ENCODE measurements around the gene ENDOU. TPM values are rescaled to one million over a fixed set of nuclear protein-coding genes. Genes with fewer than 3 reads are reported as not detected.

Gene ENDOU
- total RNA-seq, 1 experiment from 2014 or later: not detected

GRCh38 chr12:47698055-47698454 is 27.2 kb downstream of the ENDOU start:
- H3K27me3 Mint-ChIP-seq (ENCODE audit: low read depth): no peaks in the 10 kb centered on the region
- H3K36me3 Mint-ChIP-seq: peaks cover 36% of the 10 kb centered on the region
- TF ChIP-seq ESRRA (CRISPR knock-in tag; IDR thresholded peaks at IDR 0.05; ENCODE audit: borderline replicate concordance) (no peak), EMX1 (CRISPR knock-in tag; IDR thresholded peaks at IDR 0.05) (no peak), CBFB (CRISPR knock-in tag; IDR thresholded peaks at IDR 0.05; ENCODE audit: low read depth) (no peak), ELF4 (CRISPR knock-in tag; IDR thresholded peaks at IDR 0.05; ENCODE audit: low read depth) (no peak)
- no peak for ATAC-seq
- no peak for DNase-seq (ENCODE audit: low spot score)
- no peaks in the 10 kb centered on the region for H3K4me1 Mint-ChIP-seq
- CTCF ChIA-PET: interaction anchor here (1.2 kb wide), 1 partner anchor 61 kb away, joined by 4 read pairs; no protein-coding TSS in a partner anchor
- no peaks in the 10 kb centered on the region for H3K9me3 Mint-ChIP-seq
- H3K27ac Mint-ChIP-seq: no peak overlapping the region
- H3K4me3 Mint-ChIP-seq: no peak overlapping the region
- POLR2A ChIA-PET: no interaction called here

DNA sequence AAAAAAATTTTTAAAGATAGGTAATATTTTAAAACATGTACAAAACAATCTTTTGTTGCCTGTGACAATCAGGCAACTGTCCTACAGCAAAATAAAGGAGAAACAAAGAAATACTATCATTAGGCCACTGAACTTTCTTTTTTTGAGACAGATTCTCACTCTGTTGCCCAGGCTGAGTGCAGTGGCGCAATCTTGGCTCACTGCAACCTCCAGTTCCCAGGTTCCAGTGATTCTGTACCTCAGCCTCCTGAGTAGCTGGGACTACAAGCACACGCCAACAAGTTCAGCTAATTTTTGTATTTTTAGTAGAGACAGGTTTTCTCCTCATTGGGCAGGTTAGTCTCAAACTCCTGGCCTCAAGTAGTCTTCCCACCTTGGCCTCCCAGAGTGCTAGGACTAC is 36.1 kb downstream of the ENDOU start:
- H3K27me3 Mint-ChIP-seq (ENCODE audit: low read depth): no peaks in the 10 kb centered on the region
- no peaks in the 10 kb centered on the region for H3K9me3 Mint-ChIP-seq
- POLR2A ChIA-PET: no interaction called here
- DNase-seq (ENCODE audit: low spot score): no peak
- H3K4me3 Mint-ChIP-seq: no peak overlapping the region
- TF ChIP-seq MXD4 (CRISPR knock-in tag; IDR thresholded peaks at IDR 0.05; ENCODE audit: borderline replicate concordance) (no peak), MLX (CRISPR knock-in tag; IDR thresholded peaks at IDR 0.05) (no peak), NFE2L1 (CRISPR knock-in tag; IDR thresholded peaks at IDR 0.05) (no peak), NFATC4 (CRISPR knock-in tag; IDR thresholded peaks at IDR 0.05) (no peak), ELF4 (CRISPR knock-in tag; IDR thresholded peaks at IDR 0.05; ENCODE audit: low read depth) (no peak), MAX (CRISPR knock-in tag; IDR thresholded peaks at IDR 0.05) (no peak), HMGA2 (CRISPR knock-in tag; IDR thresholded peaks at IDR 0.05) (no peak), ZNF121 (CRISPR knock-in tag; IDR thresholded peaks at IDR 0.05) (no peak), FOXK1 (CRISPR knock-in tag; IDR thresholded peaks at IDR 0.05) (no peak), CDX4 (CRISPR knock-in tag; IDR thresholded peaks at IDR 0.05; ENCODE audit: borderline replicate concordance) (no peak)
- TF ChIP-seq, protein P1, sequence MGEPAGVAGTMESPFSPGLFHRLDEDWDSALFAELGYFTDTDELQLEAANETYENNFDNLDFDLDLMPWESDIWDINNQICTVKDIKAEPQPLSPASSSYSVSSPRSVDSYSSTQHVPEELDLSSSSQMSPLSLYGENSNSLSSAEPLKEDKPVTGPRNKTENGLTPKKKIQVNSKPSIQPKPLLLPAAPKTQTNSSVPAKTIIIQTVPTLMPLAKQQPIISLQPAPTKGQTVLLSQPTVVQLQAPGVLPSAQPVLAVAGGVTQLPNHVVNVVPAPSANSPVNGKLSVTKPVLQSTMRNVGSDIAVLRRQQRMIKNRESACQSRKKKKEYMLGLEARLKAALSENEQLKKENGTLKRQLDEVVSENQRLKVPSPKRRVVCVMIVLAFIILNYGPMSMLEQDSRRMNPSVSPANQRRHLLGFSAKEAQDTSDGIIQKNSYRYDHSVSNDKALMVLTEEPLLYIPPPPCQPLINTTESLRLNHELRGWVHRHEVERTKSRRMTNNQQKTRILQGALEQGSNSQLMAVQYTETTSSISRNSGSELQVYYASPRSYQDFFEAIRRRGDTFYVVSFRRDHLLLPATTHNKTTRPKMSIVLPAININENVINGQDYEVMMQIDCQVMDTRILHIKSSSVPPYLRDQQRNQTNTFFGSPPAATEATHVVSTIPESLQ (CRISPR knock-in tag; IDR thresholded peaks at IDR 0.05): no peak
- H3K27ac Mint-ChIP-seq: no peak overlapping the region
- H3K4me1 Mint-ChIP-seq: 0 out of 2 replicates have a peak, but pooled peaks cover 4% of the 10 kb centered on the region
- no peak for ATAC-seq
- CTCF ChIA-PET: no interaction called here
- H3K36me3 Mint-ChIP-seq: peaks cover 32% of the 10 kb centered on the region

GRCh38 chr12:47687636-47688035 is 37.7 kb downstream of the ENDOU start:
- Mint-ChIP-seq H3K9me3 (no peaks in the 10 kb centered on the region), H3K27ac (no peak overlapping the region), H3K4me3 (no peak overlapping the region), H3K4me1 (0 out of 2 replicates have a peak, but pooled peaks cover 4% of the 10 kb centered on the region), H3K27me3 (ENCODE audit: low read depth) (no peaks in the 10 kb centered on the region), H3K36me3 (peaks cover 17% of the 10 kb centered on the region)
- TF ChIP-seq CREB1 (CRISPR knock-in tag; IDR thresholded peaks at IDR 0.05) (no peak), NR1H2 (CRISPR knock-in tag; IDR thresholded peaks at IDR 0.05) (no peak), FOXK1 (CRISPR knock-in tag; IDR thresholded peaks at IDR 0.05) (no peak), ZNF219 (CRISPR knock-in tag; IDR thresholded peaks at IDR 0.05; ENCODE audit: borderline replicate concordance) (no peak), SMAD3 (CRISPR knock-in tag; IDR thresholded peaks at IDR 0.05; ENCODE audit: borderline replicate concordance) (no peak), CDX4 (CRISPR knock-in tag; IDR thresholded peaks at IDR 0.05; ENCODE audit: borderline replicate concordance) (no peak), CTCF (IDR thresholded peaks at IDR 0.05) (no peak), NR3C1 (CRISPR knock-in tag; conservative IDR thresholded peaks at IDR 0.05; ENCODE audit: low read depth) (no peak)
- TF ChIP-seq, protein P1 (CRISPR knock-in tag; IDR thresholded peaks at IDR 0.05): no peak
- TF ChIP-seq, protein P2, sequence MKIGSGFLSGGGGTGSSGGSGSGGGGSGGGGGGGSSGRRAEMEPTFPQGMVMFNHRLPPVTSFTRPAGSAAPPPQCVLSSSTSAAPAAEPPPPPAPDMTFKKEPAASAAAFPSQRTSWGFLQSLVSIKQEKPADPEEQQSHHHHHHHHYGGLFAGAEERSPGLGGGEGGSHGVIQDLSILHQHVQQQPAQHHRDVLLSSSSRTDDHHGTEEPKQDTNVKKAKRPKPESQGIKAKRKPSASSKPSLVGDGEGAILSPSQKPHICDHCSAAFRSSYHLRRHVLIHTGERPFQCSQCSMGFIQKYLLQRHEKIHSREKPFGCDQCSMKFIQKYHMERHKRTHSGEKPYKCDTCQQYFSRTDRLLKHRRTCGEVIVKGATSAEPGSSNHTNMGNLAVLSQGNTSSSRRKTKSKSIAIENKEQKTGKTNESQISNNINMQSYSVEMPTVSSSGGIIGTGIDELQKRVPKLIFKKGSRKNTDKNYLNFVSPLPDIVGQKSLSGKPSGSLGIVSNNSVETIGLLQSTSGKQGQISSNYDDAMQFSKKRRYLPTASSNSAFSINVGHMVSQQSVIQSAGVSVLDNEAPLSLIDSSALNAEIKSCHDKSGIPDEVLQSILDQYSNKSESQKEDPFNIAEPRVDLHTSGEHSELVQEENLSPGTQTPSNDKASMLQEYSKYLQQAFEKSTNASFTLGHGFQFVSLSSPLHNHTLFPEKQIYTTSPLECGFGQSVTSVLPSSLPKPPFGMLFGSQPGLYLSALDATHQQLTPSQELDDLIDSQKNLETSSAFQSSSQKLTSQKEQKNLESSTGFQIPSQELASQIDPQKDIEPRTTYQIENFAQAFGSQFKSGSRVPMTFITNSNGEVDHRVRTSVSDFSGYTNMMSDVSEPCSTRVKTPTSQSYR (CRISPR knock-in tag; IDR thresholded peaks at IDR 0.05): no peak
- ATAC-seq (no peak), DNase-seq (ENCODE audit: low spot score) (no peak)
- ChIA-PET CTCF (interaction anchor here (1.4 to 1.6 kb wide), 2 partner anchors 35 to 39 kb away, joined by 4 to 16 read pairs; no protein-coding TSS in a partner anchor), POLR2A (no interaction called here)
